HG03442 (cell line): Measurements from ENCODE around the gene DUSP8.

Experiments
- ATAC-seq: cut with Tn5 transposase; IDR thresholded peaks from one replicate; pipeline ENCODE4 v1.9.1; 2021; ENCODE audit warnings: mild to moderate bottlenecking, moderate library complexity; ENCODE audit not compliant: unreplicated experiment

The DUSP8 gene

DNA sequence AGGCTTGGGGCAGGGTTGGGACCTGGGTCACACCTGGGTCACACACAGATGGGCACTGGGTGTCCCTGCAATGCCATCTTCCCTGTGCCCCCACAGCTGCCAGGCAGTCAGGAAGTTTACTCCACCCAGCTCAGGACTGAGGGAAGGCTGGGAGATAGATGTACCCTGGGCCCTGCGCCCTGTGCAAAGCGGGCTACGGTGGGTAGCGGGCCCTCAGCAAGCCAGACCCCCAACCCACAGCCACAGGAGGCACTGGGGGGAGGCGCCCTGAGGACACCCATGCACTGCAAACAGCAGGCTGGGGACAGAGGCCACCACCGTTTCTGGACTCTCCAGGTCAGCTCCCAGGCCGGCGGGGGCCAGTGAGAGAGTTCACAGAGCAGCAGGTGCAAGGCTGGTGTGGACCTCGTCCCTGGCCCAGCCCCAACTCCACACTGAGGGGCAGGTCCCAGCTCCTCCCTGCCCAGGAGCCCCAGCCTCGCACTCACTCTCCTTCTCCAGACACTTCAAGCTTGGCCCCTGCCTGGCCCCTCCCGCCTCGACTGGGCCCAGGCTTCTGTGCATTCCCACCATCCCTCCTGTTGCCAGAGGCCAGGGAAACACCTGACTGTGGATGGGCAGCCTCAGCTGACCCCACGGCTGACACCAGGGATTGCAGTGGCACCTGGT, 4.9 kb downstream of the DUSP8 start:
- ATAC-seq, result no peak

DNA sequence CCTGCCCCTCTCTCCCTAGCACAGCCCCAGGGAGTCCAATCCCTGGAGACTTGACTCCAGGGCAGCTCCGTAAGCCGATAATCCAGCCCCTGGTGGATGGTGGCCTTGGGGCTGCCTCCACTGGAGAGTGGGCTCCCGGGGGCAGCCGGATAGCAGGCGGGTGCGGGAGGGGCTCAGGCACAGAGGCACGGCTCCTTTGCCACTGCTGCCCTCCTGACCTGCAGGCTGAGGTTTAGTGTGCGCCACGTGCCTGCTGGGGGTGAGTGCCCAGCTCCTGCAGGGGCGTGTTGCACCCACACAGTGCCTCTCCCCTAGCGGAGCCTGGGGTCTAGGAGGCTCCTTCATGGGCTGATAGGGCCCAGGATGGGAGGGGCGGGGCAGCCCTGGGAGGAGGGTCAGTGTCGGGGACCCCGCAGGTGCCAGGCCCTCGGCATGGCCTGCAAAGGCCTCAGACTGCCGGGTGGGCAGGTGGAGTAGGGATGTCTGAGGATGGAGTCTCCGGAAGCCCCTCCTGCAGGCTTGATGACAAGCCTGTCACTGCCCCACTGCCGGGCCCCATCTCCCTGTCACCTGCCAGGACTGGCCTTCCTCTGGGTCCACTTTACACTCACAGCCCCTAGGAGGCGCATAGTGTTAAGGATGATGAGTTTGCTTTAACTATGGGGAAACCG, 5.6 kb downstream of the DUSP8 start:
- no peak for ATAC-seq

DNA sequence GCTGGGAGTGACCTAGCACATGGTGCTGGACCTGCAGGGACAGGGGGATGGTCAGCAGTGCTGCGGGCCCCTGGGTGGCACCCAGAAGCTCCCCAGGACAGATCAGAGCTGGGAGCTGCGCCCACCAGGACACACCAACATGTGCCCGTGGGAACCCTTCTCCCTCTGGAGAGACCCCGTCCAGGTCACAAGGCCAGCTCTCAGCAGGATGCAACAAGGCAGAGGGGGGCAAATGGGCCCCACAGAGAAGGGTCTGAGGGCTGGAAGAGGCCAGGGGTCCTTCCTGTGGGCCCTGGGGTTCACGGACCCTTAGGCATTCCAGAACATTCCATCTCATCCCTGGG, 6.2 kb downstream of the DUSP8 start:
- ATAC-seq, result no peak

DNA sequence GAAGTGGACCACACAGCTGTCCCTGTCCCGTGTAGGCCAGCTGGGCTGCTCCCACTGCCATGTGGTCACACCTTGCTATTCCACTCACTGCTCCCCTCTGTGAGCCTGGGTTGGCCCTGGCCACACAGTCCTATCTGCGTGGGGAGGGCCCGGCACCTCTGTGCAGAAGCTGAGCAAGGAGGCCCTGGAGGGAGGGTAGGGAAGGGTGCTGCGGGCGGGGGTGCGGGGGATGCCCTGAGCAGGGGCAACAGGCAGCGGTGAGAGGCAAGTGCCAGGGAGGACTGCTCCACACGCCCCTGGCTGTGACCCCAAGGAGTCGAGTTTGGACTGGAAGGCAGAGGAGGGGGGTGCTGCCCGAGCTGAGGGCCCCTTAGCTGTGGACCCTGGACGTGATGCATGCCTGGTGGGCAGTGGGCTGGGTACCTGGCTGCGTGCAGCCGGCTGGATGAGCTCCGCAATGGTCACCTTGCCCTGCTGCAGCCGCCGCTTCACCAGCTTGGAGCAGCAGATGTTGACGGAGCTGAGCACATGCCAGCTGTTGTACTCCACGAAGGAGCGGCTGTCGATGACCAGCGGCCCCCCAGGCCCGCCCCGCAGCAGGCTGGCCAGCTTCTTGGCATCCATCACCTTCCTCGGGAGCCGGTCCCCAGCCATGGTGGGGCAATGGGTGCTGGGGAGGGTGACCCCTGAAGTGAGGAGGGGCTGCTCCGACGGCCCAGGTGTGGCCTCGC, 6.7 kb downstream of the DUSP8 start:
- ATAC-seq, result no peak

DNA sequence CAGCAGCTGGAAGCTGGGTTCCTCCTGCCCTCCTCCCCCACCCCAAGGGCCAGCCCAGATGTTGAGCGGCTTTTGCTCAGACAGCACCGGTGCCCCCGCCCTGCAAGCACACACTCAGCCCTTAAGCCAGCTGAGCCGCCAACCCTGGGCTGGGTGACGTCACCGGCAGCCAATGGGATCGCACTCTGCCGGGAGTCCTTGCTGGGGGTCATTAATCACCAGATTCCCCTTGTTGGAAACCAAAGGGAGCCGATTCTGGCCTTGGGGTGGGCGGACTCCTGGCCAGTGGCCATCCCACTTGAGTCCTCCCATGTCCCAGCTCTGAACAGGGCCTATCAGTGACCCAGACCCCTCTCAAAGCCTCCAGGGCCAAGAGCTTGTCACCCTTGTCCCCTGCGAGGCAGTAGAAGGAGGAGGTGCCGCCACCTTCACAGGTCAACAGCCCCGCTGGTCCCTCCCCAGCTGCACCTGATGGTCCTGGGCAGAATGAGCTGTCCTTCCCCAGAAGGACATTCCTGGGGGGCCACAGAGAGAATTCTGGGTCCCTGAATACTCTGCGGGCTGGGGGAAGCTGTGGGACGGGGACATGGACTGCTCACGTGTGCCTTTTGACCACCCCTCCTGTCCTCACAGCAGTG, 7.4 kb downstream of the DUSP8 start:
- no peak for ATAC-seq

- ATAC-seq, result no peak
Measured at GRCh38 chr11:1563697-1564534, 8.2 kb downstream of the DUSP8 start.

- no peak for ATAC-seq
Measured at GRCh38 chr11:1563149-1563638, 8.9 kb downstream of the DUSP8 start.

GRCh38 chr11:1562469-1563148, 9.5 kb downstream of the DUSP8 start:
- no peak for ATAC-seq

GRCh38 chr11:1561955-1562354, 10.1 kb downstream of the DUSP8 start:
- no peak for ATAC-seq

- no peak for ATAC-seq
Measured at GRCh38 chr11:1561266-1561665, 10.8 kb downstream of the DUSP8 start.

GRCh38 chr11:1560649-1561251, 11.3 kb downstream of the DUSP8 start:
- no peak for ATAC-seq

DNA sequence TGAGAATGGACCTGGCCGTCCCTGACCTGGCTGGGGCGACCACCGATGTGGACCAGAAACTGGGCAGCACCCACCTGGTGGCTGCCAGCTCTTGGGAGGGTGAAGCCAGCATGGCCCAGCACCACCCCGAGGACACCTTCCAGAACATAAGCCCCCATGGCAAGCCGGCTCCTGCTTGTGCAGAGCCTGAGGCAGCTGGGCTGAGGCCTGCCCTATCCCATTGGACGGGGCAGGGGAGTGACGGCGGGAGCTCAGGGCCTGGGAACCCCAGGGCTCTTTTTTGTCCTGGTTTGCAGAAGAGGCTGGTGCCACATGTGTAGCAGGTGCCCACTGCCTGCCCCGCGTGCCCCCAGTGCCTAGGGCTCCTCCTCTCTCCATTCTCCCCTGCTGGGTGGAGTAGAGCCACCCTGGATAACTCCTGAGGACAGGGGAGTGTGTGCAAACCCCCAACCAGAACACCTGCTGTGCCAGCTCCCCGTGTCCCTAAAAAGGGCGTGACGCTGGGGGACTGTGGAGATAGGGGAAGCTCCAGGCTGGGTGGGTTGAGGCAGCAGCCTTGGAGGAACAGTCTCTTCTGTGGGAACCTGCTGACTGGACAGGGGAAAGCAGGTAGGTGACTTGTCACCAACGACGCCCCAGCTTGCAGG, 11.9 kb downstream of the DUSP8 start:
- no peak for ATAC-seq

GRCh38 chr11:1559111-1559951, 12.7 kb downstream of the DUSP8 start:
- ATAC-seq, result no peak

GRCh38 chr11:1558775-1559110, 13.3 kb downstream of the DUSP8 start:
- ATAC-seq, result no peak

GRCh38 chr11:1557904-1558774, 13.9 kb downstream of the DUSP8 start:
- no peak for ATAC-seq

- no peak for ATAC-seq
Measured at GRCh38 chr11:1557051-1557884, 14.8 kb downstream of the DUSP8 start.
